Chondrocyte (in vitro differentiated cells): ENCODE measurements around the gene GPRC5B. TPM values are rescaled to one million over a fixed set of nuclear protein-coding genes. Genes with fewer than 3 reads are reported as not detected.

Experiments
- DNase-seq: peaks from one replicate; pipeline ENCODE4 v3.0.0; 2021; ENCODE audit warnings: mixed read lengths, low spot score
- H3K27ac Mint-ChIP-seq: one replicate; pipeline ENCODE4 v1.8.0; 2021; ENCODE audit warnings: mild to moderate bottlenecking, moderate library complexity, mixed read lengths; ENCODE audit not compliant: unreplicated experiment
- H3K27me3 Mint-ChIP-seq: 2 replicates; pipeline ENCODE4 v1.8.0; 2021; ENCODE audit warnings: low read depth, mixed read lengths
- H3K36me3 Mint-ChIP-seq: 2 replicates; pipeline ENCODE4 v1.8.0; 2021; ENCODE audit warnings: low read depth, mixed read lengths
- H3K4me1 Mint-ChIP-seq: 2 replicates; pipeline ENCODE4 v1.8.0; 2021; ENCODE audit warnings: low read depth, mild to moderate bottlenecking, mixed read lengths
- H3K4me3 Mint-ChIP-seq: one replicate; pipeline ENCODE4 v1.8.0; 2021; ENCODE audit warnings: mild to moderate bottlenecking, moderate library complexity, mixed read lengths; ENCODE audit not compliant: unreplicated experiment
- H3K9me3 Mint-ChIP-seq: 2 replicates; pipeline ENCODE4 v1.8.0; 2021; ENCODE audit warnings: low read depth, mixed read lengths
- total RNA-seq: library from RNA; stranded (reverse); gene quantifications from 3 replicates; pipeline ENCODE4 v1.2.1, GENCODE V29; 2021
- TF ChIP-seq, protein P1 (sequence below): fragments of 200-600 bp; sonication (generic); IDR thresholded peaks from 2 replicates; pipeline ENCODE4 v1.5.0; 2021; ENCODE audit warnings: antibody characterized with exemption, mild to moderate bottlenecking, moderate library complexity

Gene GPRC5B
- total RNA-seq, 1 donor from 2014 or later: 2.2 TPM

- Mint-ChIP-seq H3K27me3 (no peaks in the 10 kb centered on the region), H3K4me1 (peaks cover 4% of the 10 kb centered on the region), H3K27ac (no peak overlapping the region), H3K9me3 (peaks cover 17% of the 10 kb centered on the region), H3K36me3 (peaks cover 4% of the 10 kb centered on the region), H3K4me3 (no peak overlapping the region)
- DNase-seq: no peak
- TF ChIP-seq, protein P1, sequence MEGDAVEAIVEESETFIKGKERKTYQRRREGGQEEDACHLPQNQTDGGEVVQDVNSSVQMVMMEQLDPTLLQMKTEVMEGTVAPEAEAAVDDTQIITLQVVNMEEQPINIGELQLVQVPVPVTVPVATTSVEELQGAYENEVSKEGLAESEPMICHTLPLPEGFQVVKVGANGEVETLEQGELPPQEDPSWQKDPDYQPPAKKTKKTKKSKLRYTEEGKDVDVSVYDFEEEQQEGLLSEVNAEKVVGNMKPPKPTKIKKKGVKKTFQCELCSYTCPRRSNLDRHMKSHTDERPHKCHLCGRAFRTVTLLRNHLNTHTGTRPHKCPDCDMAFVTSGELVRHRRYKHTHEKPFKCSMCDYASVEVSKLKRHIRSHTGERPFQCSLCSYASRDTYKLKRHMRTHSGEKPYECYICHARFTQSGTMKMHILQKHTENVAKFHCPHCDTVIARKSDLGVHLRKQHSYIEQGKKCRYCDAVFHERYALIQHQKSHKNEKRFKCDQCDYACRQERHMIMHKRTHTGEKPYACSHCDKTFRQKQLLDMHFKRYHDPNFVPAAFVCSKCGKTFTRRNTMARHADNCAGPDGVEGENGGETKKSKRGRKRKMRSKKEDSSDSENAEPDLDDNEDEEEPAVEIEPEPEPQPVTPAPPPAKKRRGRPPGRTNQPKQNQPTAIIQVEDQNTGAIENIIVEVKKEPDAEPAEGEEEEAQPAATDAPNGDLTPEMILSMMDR: no peak
Observed at GRCh38 chr16:19808061-19808641, 76.5 kb downstream of the GPRC5B start.

Other genes starting within 250 kb of the GPRC5B start
- gene KNOP1, start 166.6 kb downstream of the GPRC5B start, total RNA-seq: 20.0 to 24.7 TPM (median 20.4 TPM) in 3 replicates
- 2.6 to 8.9 TPM (median 3.8 TPM) in 3 replicates for gene IQCK, start 166.6 kb downstream of the GPRC5B start, total RNA-seq
- gene GPR139, start 189.0 kb upstream of the GPRC5B start, total RNA-seq: not detected in 3 replicates